GM18498 (cell line): ENCODE data around the gene BCL11A.

Experiments
- ATAC-seq: cut with Tn5 transposase; IDR thresholded peaks from one replicate; pipeline ENCODE4 v1.9.1; 2021; ENCODE audit warnings: mild to moderate bottlenecking, moderate library complexity; ENCODE audit not compliant: unreplicated experiment

Gene BCL11A

DNA sequence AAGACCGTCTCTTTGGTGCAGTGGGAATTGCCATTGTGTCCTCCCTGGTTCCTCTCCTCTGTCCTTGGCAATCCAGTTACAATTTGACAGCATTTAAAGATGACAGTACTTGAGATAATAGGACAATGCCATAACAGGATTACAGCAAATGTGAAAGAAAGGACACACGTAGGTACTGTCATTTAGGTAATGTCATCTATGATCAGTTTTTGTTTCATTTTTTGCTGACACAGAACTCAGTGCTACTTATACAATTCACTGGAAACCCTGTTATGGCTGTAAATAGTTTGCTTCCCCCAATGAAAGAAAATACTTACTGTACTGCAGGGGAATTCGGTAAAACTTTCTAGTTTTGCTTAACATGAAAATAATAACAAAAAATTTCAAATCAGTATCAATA, 65.2 kb downstream of the BCL11A start:
- peak; percentile 75 for ATAC-seq

DNA sequence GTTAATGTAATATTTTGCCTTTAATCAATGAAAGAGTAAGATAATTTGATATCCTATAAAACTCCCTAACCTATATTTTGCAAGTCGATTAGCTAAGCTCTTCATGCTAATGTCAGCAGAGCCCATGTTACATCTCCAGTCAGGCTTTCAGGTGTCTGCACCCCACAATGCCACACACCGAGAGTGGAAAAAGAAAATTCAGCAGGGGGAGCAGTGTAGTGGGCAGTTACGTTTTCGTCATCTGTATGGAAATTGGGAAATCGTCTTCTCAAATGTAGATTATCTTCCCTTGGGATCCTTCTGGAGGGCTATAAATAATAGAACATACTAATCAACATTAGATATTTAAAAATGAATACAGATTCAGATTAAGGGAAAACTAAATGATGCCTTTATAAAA, 66.3 kb downstream of the BCL11A start:
- ATAC-seq: no peak

DNA sequence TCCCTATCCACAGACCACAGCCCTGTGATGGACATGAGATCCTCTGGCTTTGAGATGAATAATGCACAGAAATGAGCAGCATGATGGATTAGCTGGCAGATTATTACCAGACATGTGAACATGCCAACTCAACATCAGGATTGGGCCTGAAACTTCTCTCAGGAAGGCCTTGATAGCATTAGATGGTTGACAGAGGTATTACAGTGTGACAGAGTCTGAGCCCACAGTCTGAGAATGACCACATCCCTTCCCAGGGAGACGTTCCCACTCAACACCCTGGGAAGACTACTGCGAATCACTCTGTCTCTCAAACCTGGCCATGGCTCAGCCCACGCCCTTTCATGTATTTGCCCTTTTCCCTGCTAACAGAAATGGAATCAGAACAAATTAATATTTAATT, 66.9 kb downstream of the BCL11A start:
- ATAC-seq: no peak

DNA sequence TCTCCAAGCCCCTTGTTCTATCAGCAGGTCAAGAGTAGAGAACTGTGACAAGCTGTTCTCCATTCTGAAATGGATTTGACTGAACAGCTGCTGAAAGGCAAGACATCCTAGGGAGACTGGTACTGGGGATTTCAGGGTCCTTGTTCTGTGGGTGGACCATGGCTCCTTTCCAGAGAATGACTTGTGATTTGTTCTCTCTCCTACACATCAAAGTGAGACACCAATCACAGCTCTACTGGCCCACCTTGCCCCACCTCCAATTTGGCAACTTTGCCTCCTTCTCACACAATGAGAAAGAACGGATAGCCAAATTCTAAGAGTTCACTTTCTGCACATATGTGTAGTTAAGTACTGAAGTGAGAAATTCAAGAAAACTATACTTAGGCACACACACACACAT, 67.4 kb downstream of the BCL11A start:
- ATAC-seq: no peak

DNA sequence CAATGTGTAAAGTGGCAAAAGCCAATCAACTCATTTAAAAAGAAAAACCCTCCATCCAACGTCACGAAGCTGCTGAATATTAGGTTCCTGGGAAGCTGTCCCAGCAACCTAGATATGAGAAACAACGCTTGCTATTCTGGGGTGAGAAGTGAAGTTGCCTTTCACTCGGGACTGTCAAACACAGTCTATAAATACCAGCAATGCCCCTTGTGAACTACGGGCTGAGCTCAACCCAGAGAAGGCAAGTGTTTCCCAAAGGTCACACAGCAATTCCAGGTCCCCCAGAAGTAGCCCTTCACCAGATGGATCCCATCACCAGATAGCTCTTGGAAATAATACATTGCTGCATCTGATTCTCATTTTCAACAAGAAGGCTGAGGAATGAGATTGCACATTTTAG, 67.9 kb downstream of the BCL11A start:
- ATAC-seq: no peak

DNA sequence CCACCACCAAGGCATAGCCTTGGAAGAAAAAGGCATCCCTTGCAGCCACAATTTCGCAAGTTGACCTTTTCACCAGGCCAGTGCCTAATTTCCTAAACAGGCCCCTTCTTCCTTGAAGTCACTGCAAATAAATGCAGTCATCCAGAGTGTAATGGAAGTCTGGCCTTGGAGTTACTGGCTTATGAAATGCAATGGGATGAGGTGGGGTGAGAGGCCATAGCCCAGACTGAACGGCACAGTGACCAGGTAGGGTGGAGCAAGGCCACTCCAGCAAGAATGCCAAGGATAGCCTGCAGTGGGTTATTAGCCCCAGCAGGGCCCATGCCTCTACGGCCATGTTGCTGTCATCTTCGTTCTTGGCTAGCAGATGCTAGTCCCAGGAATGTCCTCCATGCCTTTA, 68.4 kb downstream of the BCL11A start:
- no peak for ATAC-seq

DNA sequence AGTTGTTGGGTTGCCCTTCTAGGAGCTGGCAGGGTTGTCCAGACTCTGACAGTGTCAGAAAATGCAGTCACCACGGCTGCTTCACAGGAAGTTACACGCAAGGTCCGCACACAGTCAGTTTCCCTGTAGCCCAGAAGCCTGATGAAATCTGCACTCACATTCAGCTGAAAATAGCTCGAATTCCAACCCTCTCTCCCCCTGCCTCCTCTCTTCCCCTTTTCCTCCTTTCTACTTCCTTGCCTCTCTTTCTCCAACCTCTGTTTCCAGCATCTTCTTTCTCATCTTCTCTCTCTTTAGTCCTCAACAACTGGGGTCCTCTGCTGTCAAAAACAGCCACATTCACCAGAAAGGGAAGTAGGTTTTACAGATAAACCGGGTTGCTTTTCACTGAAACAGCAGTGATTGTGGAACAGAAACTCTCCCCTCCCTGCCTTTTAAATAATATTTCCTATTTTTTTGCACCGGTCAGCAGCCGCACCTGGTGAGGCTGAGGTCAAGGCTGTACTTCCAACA, 69.3 kb downstream of the BCL11A start:
- peak; percentile 42 for ATAC-seq

DNA sequence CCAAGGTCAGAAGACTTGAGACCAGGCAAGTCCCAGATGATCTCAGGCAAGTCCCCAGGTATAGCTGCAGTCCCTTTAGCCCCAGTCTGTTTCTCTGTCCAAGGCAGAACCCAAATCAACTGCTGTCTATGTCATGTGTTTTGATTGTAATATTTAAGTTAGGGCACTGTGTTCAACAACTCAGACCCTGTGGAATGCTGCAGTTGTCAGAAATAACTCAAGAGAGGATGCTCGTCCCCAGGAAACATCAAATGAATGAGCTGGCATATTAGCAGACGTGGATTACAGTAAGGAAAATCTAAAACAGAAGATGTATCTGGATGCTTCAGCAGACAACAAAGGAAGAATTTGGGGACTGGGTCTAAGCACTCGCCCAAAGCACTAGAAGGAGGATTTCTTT, 70.1 kb downstream of the BCL11A start:
- no peak for ATAC-seq

DNA sequence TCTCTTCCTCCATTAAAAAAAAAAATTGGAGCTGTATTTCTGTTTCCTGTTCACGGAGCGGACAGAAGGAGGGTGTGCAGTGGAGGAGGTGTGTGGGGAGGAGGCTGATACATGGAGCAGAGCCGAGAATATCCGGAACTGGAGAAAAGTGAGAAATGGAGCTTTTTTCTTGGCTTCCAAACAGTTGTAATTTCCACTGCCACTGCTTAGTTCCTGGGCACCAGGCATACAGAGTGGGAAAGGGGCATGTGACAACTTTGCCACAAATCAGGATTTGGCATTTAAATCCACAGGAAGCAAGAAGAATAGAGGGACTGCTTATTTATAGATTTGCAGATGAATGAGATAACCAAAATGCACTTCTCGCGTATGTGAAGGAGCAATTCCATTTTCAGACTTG, 71.2 kb downstream of the BCL11A start:
- ATAC-seq: no peak

DNA sequence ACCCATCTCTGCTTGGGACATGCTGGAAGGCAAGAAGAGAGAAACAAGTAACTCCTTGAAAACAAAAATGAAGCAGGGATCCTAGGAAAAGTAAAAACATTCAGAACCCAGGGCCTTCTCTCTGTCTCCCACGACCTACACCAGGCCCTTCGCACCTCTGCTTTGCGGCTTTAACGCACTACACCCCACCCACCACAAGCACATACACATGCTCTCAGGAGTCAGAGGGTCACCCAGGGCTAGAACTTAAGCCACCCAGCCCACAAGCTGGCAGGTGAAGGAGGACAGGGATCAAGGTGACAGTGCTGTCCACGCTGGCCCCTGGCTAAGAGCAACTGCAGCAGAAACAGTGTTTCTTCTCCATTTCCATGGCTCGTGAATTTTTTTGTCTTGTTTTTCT, 72.2 kb downstream of the BCL11A start:
- no peak for ATAC-seq

DNA sequence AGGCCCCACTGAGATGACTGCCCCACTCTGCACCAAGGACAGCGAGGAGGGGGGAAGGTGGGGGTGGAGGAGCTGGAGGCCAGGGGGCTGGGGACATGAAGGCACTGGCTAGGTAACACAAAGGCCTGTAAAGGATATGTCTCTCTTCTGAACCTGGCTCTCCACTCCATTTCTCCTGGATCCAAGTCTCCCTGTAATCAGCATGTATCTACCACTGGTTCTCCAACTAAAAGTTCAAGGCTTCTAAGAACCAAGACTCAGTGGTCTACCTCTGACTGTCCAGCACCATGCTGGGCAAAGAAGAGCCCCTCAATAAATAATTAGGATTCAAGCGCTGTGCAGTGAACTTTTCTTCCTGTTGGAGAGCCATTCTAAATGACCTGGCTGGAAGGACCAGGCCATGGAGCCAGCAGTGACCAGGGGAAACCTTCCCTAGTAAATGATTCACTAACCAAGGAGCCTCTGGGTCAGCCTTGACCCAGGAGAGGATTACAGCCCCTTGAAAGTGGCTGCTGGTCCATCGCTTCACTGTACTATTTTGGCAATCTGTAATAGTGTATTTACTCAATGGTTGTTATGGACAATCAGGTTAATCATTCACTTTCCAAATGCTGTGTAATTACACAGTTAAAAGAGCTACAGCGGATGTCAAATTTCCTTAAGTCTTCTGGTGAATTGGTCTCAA, 73.2 kb downstream of the BCL11A start:
- no peak for ATAC-seq

DNA sequence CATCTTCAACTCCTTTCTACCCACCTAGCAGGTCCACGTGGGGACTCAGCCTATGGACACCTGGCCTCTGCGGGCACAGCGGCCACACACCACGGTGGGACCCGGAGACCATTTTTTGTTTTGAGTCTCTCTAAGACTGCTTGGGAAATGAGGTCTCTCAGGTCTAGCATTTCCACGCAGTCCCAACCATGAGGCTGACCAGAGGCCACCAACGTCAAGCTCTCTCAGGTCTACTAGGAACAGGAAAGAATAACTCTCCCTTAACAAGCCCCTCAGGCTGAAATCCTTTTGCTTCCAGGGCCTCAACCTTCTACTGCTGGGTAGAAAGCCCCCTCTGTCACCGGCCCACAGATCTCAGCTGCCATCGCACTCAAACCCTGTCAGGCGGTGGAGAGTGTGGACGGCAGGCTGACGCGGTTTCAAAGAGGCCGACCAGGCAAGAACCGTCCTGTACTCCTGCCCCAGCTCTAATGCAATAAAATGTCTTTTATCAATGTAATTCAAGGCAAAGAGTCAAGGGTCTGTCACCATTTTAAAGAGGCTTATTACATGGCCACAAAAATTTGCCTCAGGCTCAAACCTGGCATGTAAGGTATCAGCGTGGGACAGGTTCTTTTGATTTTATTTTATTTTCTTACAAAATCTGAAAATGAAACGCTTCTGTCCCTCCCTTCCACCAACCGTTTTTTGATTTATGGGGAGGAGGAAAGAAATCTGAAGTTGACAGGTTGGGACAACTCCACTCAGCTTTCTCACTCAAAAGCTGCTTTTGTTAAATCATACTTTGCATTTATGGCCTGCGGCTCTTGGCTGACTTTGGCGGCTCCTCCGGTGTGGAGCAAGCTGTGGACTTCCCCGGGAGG, 74.0 kb downstream of the BCL11A start:
- no peak for ATAC-seq

DNA sequence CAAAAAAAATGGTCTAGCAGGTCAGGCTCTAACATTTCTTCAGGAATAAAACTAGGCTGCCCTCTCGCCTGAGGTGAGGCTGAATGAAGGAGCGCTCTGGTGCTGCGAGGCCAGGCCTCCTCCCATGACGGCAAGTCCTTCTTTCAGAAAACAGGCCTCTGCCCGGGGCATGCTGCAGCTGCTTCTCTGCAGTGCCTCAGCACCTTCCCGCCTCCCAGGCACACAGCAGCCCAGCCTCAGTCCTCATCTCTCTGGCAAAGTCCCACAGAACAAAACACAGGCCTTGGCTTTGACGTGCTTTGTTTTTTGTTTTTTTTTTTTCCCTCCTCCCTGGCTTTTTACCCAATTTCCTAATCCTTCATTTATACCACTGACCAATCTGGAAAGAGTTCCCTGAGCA, 74.8 kb downstream of the BCL11A start:
- ATAC-seq: no peak

DNA sequence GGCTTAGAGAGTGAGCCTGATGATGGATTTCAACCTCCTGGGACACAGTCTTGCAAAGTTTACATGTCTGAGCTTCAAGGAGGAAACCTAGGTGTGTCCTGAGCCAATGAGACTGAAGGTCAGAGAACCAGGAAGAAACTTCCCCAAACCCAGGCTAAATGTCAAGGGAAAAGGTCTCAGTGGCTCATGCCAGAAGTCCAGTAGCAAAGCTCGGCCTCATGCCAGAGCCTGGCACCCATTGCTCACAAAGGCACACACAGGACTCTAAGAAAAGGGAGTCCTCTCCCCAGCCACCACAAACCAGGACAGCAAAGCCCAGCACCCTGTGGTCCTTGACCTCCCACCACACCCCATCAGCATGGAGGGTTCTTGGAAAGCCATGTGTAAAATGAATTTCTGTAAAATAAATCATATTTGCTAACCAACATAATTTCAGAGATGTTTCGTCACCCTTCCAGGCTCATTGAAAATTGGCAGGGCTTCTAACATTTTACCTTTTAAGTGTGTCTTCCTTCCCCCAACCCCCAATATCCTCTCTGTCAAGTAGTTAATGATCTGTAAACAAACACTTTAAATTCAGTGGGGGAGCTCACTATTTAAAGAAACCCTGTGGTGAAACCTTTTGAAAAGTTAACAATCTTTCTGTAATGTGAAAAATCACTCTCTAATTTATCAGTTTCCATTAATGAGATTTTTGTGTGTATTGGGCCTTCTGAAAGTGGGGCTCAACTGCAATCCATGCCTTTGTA, 77.1 kb downstream of the BCL11A start:
- ATAC-seq: no peak

DNA sequence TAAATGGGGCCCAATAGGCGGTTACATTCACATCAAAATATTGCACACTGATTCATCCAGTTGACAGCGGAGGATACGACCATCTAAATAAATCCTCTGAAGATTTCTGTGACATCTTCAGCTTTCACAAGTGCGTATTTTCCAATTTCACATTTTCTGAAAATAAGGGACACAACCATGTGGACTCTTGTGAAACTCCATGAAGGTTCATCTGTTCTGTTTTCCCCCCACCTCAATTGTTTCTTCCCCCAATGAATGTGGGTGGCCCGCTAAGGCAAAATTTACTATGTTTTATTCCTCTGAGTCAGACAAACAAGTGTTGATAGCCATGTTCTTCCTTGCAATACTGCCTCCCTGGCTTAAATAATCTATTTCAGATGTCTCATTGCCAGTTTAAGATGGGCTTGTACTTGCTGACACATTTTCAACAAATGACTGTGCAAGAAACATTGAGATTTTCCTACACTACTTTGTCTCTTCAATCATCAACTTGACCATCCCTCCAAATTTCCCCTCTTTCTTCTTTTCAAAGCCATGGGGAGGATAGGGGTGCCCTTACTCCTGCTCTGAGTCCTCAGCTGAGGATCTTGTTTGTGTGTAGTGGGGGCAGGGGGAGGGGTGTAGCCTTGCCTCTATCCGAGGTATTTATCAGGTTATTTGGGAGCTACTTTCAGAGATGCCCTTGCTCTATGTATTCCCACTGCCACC, 78.2 kb downstream of the BCL11A start:
- no peak for ATAC-seq

DNA sequence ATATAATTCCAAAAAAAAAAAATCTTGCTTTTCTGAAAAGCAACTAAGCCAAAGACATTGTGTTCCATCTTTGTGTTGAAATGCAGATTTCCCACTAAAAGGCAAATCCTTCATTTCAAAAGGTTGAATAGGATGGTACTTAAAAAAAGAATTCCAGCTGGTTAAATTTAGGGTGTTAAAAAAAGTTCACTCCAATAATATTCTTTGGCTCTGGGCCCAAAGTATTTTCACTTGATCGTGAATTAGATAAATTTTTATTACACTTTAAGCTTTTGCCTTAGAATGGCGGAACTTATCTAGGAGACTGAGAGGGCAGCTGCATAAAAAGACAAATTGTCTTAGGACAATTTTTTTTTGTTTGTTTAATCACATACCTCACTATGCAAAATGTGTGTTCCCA, 79.2 kb downstream of the BCL11A start:
- ATAC-seq: no peak

DNA sequence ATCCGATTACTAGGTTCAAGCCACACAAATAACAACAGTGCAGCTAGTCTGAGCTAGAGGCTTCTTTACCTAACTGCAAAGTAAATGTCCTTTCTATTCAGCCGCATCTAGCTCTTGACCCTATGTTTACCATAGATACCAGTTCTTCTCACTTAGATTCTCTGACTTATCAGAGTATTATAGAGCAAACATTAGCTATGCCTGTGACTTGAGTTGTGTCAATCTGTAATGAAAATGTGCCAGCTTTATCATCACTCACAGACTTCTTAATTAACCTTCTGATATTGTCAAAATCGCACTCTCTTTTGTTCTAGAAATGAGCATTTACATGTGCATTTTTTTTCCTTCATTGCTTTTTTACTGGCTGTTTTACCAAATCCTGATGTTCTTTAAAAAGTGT, 79.9 kb downstream of the BCL11A start:
- ATAC-seq: no peak

DNA sequence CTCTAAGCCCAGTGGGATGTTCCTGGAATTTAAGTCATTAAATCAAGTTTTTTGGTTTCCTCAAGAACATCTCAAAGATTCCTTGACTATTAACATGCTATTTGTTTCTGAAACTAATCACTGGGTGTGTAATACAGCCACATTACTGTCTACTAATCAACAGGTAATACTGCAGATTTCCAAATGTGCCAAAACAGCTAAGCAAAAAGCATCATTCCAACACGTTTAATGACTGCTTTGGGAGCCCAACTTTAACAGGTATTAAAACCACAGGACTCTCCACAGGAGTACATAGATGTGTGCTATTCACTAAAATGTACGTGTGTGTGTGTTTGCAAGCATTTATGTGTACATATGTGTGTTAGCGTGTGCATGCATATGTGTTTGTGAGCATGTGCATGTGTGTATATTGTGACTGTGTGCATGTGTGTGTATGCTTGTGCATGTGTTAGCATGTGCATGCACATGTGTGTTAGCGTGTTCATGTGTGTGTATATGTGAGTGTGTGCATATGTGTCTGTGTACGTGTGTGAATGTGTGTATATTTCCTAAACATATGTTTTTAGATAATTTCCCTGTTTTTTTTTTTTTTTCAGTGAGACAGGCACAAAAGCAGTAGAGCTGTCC, 80.7 kb downstream of the BCL11A start:
- no peak for ATAC-seq

DNA sequence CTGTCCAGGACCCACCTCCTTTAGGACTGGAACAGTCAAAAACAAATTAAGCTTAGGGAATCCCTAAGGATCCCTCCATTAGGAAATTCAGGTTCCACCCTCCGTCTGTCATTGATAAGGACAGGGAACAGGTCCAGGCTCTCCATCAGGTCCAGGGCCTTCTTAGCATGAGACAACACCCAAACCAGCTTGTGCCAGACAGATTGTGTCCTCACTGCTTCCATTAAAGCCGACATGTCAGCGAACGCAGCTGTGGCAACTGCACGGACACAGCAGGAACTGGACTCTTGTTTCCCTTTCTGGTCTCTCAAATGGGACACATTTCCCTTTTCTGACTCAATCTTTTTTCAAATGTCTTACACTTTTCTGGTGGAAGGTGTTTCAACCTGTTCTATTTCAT, 81.4 kb downstream of the BCL11A start:
- ATAC-seq: no peak

DNA sequence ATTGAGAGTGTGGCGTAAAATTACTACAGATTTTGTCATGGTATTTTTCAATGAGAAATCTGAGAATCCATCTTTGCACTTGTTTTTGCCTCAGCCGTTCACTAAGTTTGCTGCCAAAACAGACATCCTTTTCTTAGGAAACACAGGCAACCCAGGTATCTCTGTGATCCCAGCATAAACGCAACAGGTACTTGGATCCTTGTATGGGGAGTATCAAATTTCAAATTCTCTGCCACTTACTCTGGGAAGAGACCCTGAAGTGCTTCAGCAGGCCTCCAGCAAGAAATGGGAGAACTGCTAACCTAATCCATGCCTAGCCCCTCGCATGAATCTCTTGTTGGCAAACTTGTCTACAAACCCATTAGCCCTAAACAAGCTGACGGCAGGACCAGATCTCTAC, 83.1 kb downstream of the BCL11A start:
- ATAC-seq: no peak
